ENCODE results near the gene SERPIND1.
"Not testable (repeated sequence)": the region's sequence is repeated elsewhere in the genome, so short reads cannot be mapped to it uniquely, and the experiment has no call there.

The SERPIND1 gene

GRCh38 chr22:20747223-20747622, 26.7 kb upstream of the SERPIND1 start:
- no peak for DNase-seq

GRCh38 chr22:20748082-20748481, 25.8 kb upstream of the SERPIND1 start:
- no peak for DNase-seq

DNA sequence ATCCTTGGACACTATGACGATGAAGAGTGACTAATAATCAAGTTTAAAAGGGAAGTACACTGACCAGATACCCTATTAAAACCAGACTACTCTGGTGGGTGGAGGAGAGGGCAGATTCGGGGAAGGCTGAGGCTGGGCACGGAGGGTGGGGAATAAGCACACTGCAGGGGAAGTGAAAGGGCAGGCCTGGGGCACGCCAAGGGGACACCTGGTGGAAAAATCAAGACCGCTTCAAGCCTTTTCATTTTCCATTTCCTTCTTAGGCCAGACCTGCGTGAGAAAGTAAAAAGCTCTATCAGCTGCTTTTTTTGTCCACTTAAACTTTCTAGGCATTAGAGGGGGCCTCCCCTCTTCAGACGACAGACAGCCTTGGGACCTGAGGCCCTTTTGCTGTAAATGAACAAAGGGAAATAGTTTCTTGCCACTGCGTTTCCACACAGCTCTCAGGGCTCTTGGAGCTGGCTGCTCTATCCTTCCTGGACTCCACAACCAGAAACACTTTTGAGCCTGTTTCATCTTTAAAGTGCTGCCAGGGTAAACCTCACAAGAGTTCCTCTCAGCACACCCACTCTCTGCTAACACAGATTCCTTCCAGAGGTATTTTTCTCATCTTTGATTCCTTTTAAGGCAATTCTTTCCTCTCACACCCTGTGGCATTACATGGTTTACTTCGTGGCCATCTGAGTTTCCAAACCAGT, 25.0 kb upstream of the SERPIND1 start:
- DNase-seq = peak in 1 of 2 donors; percentile 55

- peak in 1 of 2 donors; percentile 7 for DNase-seq
Measured at GRCh38 chr22:20749453-20749852, 24.5 kb upstream of the SERPIND1 start.

- peak; percentile 8 to 28 for DNase-seq
Measured at GRCh38 chr22:20750461-20751184, 23.3 kb upstream of the SERPIND1 start.

- DNase-seq = peak in 1 of 2 donors; percentile 5
Measured at GRCh38 chr22:20751185-20751851, 22.6 kb upstream of the SERPIND1 start.

DNA sequence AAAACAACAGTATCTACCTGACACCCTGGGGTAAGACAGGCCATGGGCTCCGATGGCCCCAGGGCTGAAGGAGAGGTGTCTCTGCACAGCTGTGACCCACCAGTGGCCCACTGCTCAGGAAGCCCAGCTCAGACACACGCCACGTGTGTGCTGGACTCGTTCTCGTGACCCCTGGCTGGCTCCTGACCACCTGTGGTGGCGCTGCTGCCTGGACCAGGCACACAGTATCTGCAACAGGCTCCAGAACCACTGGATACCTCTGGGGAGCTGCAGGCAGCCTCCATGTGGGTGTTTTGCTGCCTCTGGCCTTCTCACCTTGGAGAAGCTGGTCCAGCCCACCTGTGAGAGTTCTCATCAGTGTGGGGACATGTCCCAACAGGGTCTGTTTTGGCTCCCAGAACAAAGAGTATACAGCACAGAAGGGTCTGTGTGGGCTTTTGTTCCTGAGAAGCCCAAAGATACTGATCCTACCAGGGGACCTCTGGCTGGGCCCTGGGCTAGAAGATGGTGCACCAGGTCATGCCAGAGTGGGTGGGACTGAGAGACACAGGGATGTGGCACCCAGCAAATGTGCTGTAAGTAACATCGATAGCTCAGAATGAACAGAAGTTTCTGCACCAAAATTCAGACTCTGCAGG, 21.7 kb upstream of the SERPIND1 start:
- DNase-seq = no peak

GRCh38 chr22:20752873-20753272, 21.0 kb upstream of the SERPIND1 start:
- DNase-seq = no peak

DNA sequence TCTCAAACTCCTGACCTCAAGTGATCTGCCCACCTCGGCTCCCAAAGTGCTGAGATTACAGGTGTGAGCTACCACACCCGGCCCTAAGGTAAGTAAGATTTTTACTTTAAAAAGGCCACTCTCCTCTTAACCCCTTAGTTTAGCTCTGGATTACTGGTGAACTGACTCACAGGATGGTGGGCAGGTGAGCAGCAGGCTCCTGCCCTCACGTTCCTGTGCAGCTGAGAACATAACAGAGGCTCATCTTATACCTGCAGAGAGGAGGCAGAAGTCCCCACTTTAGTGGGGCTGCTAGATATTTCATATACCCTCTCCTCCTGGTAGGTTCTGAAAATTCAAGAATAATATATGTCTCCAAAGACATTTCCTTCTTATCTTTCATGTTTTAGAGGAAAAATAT, 17.1 kb upstream of the SERPIND1 start:
- no peak for DNase-seq

DNA sequence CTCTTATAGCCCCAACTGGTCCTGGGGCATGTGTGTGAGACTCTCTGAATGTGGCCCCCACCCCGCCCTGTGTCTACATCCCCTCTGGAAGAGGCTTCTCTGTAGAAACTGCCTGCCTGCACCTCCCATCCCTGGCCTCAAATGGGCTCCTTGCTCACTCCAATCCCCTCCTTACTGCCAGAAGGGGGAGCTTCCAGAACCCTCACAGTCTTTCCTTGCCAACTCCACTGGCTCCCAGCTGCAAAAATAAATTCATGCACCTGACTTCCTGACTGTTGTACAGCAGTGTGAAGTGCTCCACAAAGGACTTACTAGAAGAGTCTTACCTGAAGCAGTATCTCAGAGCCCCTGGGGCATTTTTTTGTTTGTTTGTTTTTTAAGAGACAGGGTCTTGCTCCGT, 15.2 kb upstream of the SERPIND1 start:
- DNase-seq = no peak

DNA sequence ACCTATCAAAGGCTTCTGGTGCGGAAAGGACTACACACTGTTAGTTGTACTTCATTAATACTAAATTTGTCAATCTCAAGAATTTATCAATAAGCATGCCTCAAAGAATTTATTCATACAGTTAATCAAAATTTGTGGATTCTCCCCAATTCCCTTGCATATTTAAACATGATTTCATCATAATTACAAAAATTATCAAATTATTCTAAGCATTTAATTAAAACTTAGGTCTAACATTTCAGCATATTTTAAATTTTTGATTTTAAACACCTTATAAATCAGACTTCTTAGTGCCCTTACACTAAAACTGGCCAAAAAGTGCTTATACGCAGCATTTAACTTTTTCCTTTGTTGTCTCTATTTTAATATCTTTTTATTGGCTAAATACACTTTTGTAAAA, 13.8 kb upstream of the SERPIND1 start:
- DNase-seq = no peak

DNA sequence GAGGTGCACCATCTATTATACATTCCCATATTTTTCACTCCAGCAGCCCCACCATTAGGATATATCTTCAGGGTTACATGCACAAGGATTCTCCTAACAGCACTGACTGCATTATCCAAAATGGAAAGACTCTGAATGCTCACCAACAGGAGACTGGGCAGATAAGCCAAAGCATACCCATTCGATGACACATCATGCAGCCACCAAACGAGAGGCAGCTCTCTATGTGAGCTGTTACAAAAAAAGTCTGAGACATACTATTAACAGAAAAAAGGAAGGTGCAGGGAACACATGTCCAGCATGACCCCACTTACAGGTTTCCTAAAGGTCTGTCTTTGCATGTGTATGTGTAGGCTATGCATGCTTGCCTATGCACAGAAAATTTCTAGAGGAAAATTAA, 12.4 kb upstream of the SERPIND1 start:
- no peak for DNase-seq

DNA sequence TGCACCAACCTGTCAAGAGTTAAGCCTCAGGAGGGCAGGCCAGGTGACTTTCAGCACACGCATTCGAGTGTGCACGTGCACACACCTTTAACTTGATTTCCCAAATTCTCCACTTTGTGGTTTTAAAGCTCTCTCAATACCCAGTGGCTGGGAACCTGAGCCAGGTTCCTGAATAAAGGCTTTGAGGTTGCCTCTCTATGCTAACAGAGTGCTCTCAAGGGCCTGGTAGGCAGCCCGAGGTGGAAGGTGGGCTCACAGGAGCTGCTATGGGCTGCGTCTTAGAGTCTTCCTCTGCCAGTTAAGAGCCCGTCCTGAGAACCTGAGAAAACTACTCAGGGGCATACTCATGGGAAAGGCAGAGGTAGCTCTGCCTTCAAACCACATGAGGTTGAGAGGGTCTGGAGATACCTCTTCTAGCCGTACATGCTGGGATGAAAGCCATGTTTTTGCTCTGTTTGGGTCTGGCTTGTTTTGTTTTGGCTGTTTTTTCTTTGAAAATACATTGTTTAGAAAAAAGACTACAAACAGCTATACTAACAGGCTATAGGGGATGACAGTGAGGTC, 11.6 kb upstream of the SERPIND1 start:
- DNase-seq = no peak

DNA sequence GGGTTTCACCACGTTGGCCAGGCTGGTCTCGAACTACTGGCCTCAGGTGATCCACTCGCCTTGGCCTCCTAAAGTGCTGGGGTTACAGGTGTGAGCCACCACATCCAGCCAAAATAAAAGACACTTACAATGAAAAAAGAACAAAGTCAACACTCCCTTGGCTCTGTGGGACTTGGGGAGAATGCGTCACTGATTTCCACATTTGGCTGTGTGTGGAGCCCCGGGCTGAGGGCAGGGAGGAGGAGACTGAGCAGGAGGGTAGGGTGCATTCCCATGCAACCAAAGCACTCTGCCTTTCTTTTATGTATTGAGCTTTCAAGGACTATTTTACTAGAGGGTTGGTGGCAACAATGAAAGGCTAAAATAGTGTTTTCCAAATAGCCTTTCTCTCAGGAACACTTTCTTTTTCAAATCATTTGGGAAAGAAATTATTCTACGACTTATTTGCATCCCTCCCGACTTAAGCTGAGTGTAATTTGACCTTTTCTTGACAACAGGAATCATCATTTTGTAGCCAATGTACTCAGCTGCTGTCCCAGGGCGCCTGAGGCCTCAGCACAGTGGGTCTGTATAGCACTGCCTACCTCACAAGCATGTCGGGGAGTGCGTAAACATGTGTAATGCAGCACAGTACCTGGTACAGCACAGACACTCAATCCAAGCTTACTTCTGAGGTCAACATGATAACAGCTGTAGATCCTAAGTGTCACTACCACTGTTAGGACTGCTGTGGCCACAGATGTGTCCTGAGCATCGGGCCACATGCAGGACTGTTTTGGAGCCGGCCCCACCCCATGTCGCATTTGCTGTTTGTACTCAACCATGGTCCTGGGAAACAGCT, 10.1 kb upstream of the SERPIND1 start:
- DNase-seq = no peak

GRCh38 chr22:20764471-20764720, 9.5 kb upstream of the SERPIND1 start:
- DNase-seq = no peak

- DNase-seq = no peak
Measured at GRCh38 chr22:20764729-20765128, 9.2 kb upstream of the SERPIND1 start.

GRCh38 chr22:20765938-20766337, 8.0 kb upstream of the SERPIND1 start:
- no peak for DNase-seq

DNA sequence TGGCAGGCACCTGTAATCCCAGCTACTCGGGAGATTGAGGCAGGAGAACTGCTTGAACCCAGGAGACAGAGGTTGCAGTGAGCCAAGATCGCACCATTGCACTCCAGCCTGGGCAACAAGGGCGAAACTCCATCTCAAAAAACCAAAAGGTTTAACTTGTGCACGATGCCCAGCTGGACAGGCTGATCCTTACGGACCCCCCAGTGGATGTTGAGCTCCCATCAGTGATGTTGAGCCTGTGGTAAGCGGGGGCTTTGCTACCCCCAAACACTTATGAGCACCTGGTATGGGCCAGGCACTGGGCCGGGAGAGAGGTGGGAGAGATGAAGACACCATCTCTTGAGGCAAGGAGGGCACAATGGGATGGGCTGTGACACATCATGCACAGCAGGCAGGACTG, 7.4 kb upstream of the SERPIND1 start:
- DNase-seq = no peak

DNA sequence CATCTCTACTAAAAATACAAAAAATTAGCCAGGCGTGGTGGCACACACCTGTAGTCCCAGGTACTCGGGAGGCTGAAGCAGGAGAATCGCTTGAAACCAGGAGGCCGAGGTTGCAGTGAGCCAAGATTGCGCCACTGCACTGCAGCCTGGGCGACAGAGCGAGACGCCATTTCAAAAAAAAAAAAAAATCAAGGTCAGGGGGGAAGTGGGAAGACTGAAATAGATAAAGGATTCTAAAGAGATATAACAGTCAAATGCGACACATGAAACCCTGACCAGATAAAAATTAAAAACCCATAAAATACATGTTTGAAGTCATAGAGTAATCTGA, 4.5 kb upstream of the SERPIND1 start:
- DNase-seq = not testable (repeated sequence)

- DNase-seq = no peak
Measured at GRCh38 chr22:20771918-20772625, 1.8 kb upstream of the SERPIND1 start.

DNA sequence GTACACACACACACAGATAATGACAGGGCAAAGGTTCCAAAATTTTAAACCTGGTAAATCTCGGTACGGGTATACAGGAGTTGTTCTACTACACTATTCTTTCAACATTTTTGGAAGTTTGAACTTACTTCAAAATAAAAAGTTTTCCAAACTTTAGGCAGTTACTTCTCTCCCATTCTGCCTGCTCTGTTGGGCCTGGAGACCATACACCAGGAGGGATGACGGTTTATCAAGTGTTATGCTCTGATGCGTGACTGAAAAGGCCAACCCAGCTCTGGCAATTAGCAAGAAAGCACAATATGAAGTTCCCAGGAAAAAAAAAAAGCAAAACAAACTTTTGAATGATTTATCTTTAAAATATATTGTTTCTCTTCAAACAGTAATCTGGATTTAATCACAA, 969 bp downstream of the SERPIND1 start:
- DNase-seq = no peak

- no peak for DNase-seq
Measured at GRCh38 chr22:20775342-20775895, 1.5 kb downstream of the SERPIND1 start.

Data from hippocampal formation (tissue), 2 donors.